Bone marrow (tissue), 2 donors: ENCODE data around the gene GNL2.
"Not testable (repeated sequence)": the region's sequence is repeated elsewhere in the genome, so short reads cannot be mapped to it uniquely, and the experiment has no call there.

Source experiments
- DNase-seq, 2 donors: peaks; one replicate each; lab custom pipeline; 2025; lab: John Stamatoyannopoulos, UW

The GNL2 gene

GRCh38 chr1:37559080-37559479 is 36.7 kb downstream of the GNL2 start:
- DNase-seq: no peak

- no peak for DNase-seq
These were observed 37.3 kb downstream of the GNL2 start for GRCh38 chr1:37558411-37558810.

- DNase-seq: no peak
These were observed 38.3 kb downstream of the GNL2 start for GRCh38 chr1:37557402-37557801.

- no peak for DNase-seq
These were observed 39.0 kb downstream of the GNL2 start, which contains the start of gene DNALI1 for GRCh38 chr1:37556712-37557196. DNALI1 (plus strand) TSS chr1:37556940; CDS start chr1:37556995, 55 bp downstream.

- peak; percentile 55 to 81 for DNase-seq
These were observed 41.6 kb downstream of the GNL2 start, which contains the start of gene SNIP1 for GRCh38 chr1:37553927-37554808. SNIP1 (minus strand) TSS chr1:37554293; CDS start chr1:37554229, 64 bp downstream.

- no peak for DNase-seq
These were observed 42.2 kb downstream of the GNL2 start for GRCh38 chr1:37553598-37553926.

GRCh38 chr1:37549341-37549740 is 46.4 kb downstream of the GNL2 start:
- DNase-seq: no peak

GRCh38 chr1:37545019-37545418 is 50.7 kb downstream of the GNL2 start:
- no peak for DNase-seq

GRCh38 chr1:37544530-37544929 is 51.2 kb downstream of the GNL2 start:
- DNase-seq: no peak

GRCh38 chr1:37540036-37540785 is 55.5 kb downstream of the GNL2 start:
- DNase-seq: no peak

- DNase-seq: not testable (repeated sequence)
These were observed 56.6 kb downstream of the GNL2 start for GRCh38 chr1:37539154-37539553.

GRCh38 chr1:37537378-37537777 is 58.4 kb downstream of the GNL2 start:
- no peak for DNase-seq

GRCh38 chr1:37533317-37534093 is 62.2 kb downstream of the GNL2 start:
- no peak for DNase-seq

GRCh38 chr1:37532418-37533156 is 63.1 kb downstream of the GNL2 start:
- not testable (repeated sequence) for DNase-seq

GRCh38 chr1:37529888-37530287 is 65.8 kb downstream of the GNL2 start:
- not testable (repeated sequence) for DNase-seq

GRCh38 chr1:37519613-37520012 is 76.1 kb downstream of the GNL2 start:
- no peak for DNase-seq

- not testable (repeated sequence) for DNase-seq
These were observed 76.8 kb downstream of the GNL2 start for GRCh38 chr1:37518929-37519328.

GRCh38 chr1:37518241-37518640 is 77.5 kb downstream of the GNL2 start:
- DNase-seq: not testable (repeated sequence)

- no peak for DNase-seq
These were observed 78.2 kb downstream of the GNL2 start for GRCh38 chr1:37517569-37517968.
